Hepatocyte (in vitro differentiated cells): ENCODE data around the gene ZSWIM1.

Source experiments
- EZH2 ChIP-seq: fragments of 200-600 bp; sonication (generic); IDR thresholded peaks from 2 replicates; pipeline ENCODE4 v1.6.1; 2016; ENCODE audit warnings: antibody characterized with exemption, mild to moderate bottlenecking, borderline replicate concordance
- TF ChIP-seq, protein P1 (sequence below): fragments of 200-600 bp; sonication (generic); IDR thresholded peaks from 2 replicates; pipeline ENCODE4 v1.5.1; 2016; ENCODE audit warnings: antibody characterized with exemption, mild to moderate bottlenecking; ENCODE audit not compliant: poor library complexity

DNA sequence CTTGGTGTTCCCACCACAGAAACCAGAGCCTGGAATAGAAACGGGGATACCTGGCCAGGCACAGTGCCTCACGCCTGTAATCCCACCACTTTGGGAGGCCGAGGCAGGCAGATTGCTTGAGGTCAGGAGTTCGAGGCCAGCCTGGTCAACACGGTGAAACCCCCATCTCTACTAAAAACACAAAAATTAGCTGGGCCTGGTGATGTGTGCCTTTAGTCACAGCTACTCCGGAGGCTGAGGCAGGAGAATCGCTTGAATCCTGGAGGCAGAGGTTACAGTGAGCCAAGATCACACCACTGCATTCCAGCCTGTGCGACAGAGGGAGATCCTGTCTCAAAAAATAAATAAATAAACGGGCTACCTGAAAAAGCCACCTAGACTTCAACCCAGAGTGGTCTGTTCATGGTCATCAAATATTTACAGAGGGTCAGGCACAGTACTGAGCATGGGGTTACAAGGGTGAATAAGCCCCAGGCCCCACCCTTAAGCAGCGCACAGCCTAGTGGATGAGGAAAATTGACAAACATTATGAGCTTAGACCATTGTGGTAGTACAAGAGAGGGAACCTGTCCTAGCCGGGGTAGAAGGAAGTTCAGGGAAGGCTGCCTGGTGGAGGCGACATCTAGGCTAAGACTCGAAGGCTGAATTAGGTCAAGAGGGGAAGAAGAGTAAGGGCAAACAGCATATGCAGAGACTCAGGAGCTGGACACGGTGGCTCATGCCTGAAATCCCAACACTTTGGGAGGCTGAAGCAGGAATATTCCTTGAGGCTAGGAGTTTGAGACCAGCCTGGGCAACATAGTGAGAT, 46.2 kb downstream of the ZSWIM1 start:
- TF ChIP-seq, protein P1, sequence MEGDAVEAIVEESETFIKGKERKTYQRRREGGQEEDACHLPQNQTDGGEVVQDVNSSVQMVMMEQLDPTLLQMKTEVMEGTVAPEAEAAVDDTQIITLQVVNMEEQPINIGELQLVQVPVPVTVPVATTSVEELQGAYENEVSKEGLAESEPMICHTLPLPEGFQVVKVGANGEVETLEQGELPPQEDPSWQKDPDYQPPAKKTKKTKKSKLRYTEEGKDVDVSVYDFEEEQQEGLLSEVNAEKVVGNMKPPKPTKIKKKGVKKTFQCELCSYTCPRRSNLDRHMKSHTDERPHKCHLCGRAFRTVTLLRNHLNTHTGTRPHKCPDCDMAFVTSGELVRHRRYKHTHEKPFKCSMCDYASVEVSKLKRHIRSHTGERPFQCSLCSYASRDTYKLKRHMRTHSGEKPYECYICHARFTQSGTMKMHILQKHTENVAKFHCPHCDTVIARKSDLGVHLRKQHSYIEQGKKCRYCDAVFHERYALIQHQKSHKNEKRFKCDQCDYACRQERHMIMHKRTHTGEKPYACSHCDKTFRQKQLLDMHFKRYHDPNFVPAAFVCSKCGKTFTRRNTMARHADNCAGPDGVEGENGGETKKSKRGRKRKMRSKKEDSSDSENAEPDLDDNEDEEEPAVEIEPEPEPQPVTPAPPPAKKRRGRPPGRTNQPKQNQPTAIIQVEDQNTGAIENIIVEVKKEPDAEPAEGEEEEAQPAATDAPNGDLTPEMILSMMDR = no peak
- no peak for TF ChIP-seq EZH2
